Measurements from ENCODE around the gene CD2. TPM values are rescaled to one million over a fixed set of nuclear protein-coding genes. Genes with fewer than 3 reads are reported as not detected.

The CD2 gene
- total RNA-seq, 4 donors from 2014 or later: 5.0 to 8.7 (median 6.3) TPM; not detected in 1

DNA sequence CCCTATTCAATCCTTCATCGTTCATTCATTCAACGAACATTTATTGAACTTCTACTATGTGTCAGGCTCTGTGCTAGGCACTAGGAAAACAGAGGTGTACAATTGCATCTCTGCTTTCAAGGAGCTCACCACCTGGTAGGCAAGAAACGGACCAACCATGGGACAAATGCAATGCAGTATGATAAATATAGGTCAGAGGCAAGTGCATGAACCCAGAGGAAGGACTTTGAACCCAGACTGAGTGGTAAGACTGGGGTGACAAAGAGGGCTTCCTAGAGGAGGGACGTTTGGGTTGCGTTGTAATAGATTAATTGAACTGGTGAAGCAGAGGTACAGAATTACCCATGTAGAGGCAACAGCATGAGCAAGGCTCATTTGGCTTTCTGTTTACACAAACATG lies 16.4 kb downstream of the CD2 start:
- in situ Hi-C loops (cut with MboI; ENCODE audit: low pct_ligation_motif_present in 1 of 4, low pct_unique_long_range_greater_than_20kb in 1 of 4, low sequenced_read_pairs in 3 of 4): no loop called here
- no peaks in the 10 kb centered on the region for H3K9me3 ChIP-seq
- 54 to 68% methylated on average over 3 to 5 of the region's 5 CpGs for WGBS, 2 donors (ENCODE audit: low coverage in 1 of 2)
- H3K36me3 ChIP-seq: no peaks in the 10 kb centered on the region
- no peaks in the 10 kb centered on the region for H3K27me3 ChIP-seq
- DNase-seq: no peak
- peak overlapping the region in 1 of 4 donors; percentile 37 for H3K27ac ChIP-seq
- H3K4me3 ChIP-seq: no peak overlapping the region
- H3K4me1 ChIP-seq: no peaks in the 10 kb centered on the region
- intact Hi-C loops (cut with DNase I; ENCODE audit: low total_unique reads): no loop called here
- TF ChIP-seq EP300 (IDR thresholded peaks at IDR 0.05; ENCODE audit: low read depth) (no peak), POLR2A (IDR thresholded peaks at IDR 0.05) (no peak), POLR2AphosphoS5 (IDR thresholded peaks at IDR 0.05) (no peak)

DNA sequence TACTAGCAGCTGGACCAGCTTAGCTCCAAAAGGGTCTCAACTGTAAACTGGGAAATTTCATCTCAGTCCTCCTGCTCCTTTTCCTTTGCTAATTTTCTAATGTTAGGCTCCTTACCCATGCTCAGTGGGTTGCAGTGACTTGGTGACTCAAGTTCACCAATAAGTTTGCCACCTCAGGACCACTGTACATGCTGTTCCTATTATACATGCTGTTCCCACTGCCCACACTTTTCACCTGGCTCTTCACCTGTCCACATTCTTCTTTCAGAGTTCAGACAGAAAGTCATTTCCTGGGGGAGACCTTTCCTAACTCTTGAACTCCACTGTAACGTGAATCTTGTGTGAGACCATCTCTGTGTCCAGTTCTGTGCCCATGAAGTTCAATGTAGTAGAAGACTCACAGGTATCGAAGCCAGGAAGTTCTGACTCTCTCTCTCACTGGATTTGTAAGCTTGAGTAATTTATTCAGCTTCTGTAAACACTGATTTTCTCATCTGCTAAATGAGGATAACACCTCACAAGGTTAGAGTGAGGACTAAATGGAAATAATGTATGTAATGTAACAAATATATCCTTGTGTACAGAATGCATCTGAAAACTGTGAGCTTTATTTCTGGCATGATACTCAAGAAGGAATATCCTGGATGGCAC lies 17.9 kb downstream of the CD2 start:
- 82 to 89% methylated on average over 2 of the region's 2 CpGs for WGBS, 2 donors (ENCODE audit: low coverage in 1 of 2)
- in situ Hi-C loops (cut with MboI; ENCODE audit: low pct_ligation_motif_present in 1 of 4, low pct_unique_long_range_greater_than_20kb in 1 of 4, low sequenced_read_pairs in 3 of 4): no loop called here
- H3K4me1 ChIP-seq: no peaks in the 10 kb centered on the region
- intact Hi-C loops (cut with DNase I; ENCODE audit: low total_unique reads): no loop called here
- no peaks in the 10 kb centered on the region for H3K27me3 ChIP-seq
- H3K27ac ChIP-seq: no peak overlapping the region
- no peaks in the 10 kb centered on the region for H3K36me3 ChIP-seq
- H3K4me3 ChIP-seq: no peak overlapping the region
- TF ChIP-seq EP300 (IDR thresholded peaks at IDR 0.05; ENCODE audit: low read depth): no peak
- no peak for DNase-seq
- no peaks in the 10 kb centered on the region for H3K9me3 ChIP-seq

DNA sequence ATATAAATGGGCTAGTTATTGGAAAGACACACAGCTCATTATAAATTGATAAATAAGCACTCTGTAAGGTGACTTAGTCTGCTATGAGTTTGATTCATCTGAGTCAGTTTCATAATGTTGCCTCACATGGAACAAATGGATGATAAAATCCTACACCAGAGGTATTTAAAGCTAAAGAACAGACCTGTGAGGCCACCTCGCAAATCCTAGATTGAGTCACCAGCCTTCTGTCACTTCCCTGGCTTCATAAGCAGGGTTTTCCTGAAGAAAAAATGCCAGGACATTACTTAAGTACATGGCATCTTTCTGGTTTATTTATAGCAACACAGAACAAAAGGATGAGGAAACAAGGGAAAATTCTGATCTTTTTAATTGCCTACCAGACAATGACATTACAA lies 18.4 kb downstream of the CD2 start:
- intact Hi-C loops (cut with DNase I; ENCODE audit: low total_unique reads): no loop called here

GRCh38 chr1:116775116-116775752 lies 21.0 kb downstream of the CD2 start:
- in situ Hi-C loops (cut with MboI; ENCODE audit: low pct_ligation_motif_present in 1 of 4, low pct_unique_long_range_greater_than_20kb in 1 of 4, low sequenced_read_pairs in 3 of 4) (no loop called here), intact Hi-C loops (cut with DNase I; ENCODE audit: low total_unique reads) (no loop called here)
- Histone ChIP-seq H3K9me3 (no peaks in the 10 kb centered on the region), H3K27me3 (no peaks in the 10 kb centered on the region), H3K4me3 (no peak overlapping the region), H3K36me3 (no peaks in the 10 kb centered on the region), H3K4me1 (no peaks in the 10 kb centered on the region), H3K27ac (no peak overlapping the region)
- TF ChIP-seq POLR2A (IDR thresholded peaks at IDR 0.05) (no peak), CTCF (IDR thresholded peaks at IDR 0.05) (no peak), POLR2AphosphoS5 (IDR thresholded peaks at IDR 0.05) (no peak), EP300 (IDR thresholded peaks at IDR 0.05; ENCODE audit: low read depth) (no peak)
- 93 to 97% methylated on average over 5 to 29 of the region's 29 CpGs for WGBS, 2 donors (ENCODE audit: low coverage in 1 of 2)
- no peak for DNase-seq

More for the DNA sequence above, 18.4 kb downstream of the CD2 start:
- DNase-seq: no peak
- TF ChIP-seq CTCF (IDR thresholded peaks at IDR 0.05) (no peak), EP300 (IDR thresholded peaks at IDR 0.05; ENCODE audit: low read depth) (no peak), POLR2AphosphoS5 (IDR thresholded peaks at IDR 0.05) (no peak), POLR2A (IDR thresholded peaks at IDR 0.05) (no peak)
- H3K27me3 ChIP-seq: no peaks in the 10 kb centered on the region
- no peaks in the 10 kb centered on the region for H3K36me3 ChIP-seq
- in situ Hi-C loops (cut with MboI; ENCODE audit: low pct_ligation_motif_present in 1 of 4, low pct_unique_long_range_greater_than_20kb in 1 of 4, low sequenced_read_pairs in 3 of 4): no loop called here
- H3K27ac ChIP-seq: no peak overlapping the region
- WGBS, 2 donors (ENCODE audit: low coverage in 1 of 2): 62 to 86% methylated on average over 1 of the region's 1 CpG
- H3K4me1 ChIP-seq: no peaks in the 10 kb centered on the region
- H3K4me3 ChIP-seq: no peak overlapping the region
- H3K9me3 ChIP-seq: no peaks in the 10 kb centered on the region

DNA sequence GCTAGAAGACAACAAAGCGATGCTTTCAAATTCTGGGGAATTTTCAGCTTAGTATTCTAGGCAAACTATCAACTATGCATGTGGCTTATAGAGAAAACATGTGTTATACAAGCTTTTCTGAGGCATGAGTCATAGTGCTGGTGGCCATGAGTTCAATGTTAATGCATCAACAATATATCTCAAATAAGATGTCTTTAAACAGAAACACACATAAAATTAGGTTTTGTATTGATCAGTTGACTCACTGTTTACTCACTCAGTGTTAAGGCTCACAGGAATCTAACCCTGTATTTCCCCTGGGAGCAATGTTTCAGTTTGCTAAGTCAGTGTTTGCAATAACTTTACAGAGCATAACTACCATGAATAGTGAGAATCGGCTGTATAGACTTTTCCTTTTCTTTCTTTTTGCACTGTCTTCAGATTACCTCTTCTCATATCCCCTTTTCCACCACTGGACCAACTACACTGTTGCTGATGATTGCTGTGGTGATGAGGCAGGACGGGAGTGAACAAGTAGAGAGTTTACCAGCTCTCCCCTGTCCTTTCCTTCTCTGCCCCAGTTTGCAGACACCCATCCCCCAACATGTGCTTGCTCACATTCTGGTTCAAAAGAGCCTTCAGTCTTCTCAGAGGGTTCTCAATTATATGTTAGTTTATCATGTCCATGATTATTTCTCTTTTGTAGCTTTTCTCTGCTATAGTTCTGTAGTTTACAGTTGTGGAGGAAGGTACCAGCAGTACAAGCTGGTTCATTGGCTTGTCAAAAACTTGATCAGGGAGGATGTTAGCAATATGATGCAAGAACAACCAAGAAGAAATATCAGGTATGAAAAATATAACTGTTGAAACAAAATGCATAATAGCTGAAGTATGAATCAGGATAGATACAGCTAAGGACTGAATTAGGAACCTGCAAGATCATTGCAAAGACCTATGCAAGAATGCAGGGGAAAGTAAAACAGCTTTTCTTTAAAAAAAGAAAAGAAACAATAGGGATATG lies 23.9 kb downstream of the CD2 start:
- TF ChIP-seq EP300 (IDR thresholded peaks at IDR 0.05; ENCODE audit: low read depth) (no peak), POLR2A (IDR thresholded peaks at IDR 0.05) (no peak), POLR2AphosphoS5 (IDR thresholded peaks at IDR 0.05) (no peak), CTCF (IDR thresholded peaks at IDR 0.05) (no peak)
- H3K9me3 ChIP-seq: no peaks in the 10 kb centered on the region
- H3K27ac ChIP-seq: no peak overlapping the region
- no peaks in the 10 kb centered on the region for H3K4me1 ChIP-seq
- in situ Hi-C loops (cut with MboI; ENCODE audit: low pct_ligation_motif_present in 1 of 4, low pct_unique_long_range_greater_than_20kb in 1 of 4, low sequenced_read_pairs in 3 of 4): no loop called here
- no peak for DNase-seq
- intact Hi-C loops (cut with DNase I; ENCODE audit: low total_unique reads): no loop called here
- WGBS, 2 donors (ENCODE audit: low coverage in 1 of 2): 51 to 88% methylated on average over 2 to 3 of the region's 3 CpGs
- no peak overlapping the region for H3K4me3 ChIP-seq
- no peaks in the 10 kb centered on the region for H3K36me3 ChIP-seq
- no peaks in the 10 kb centered on the region for H3K27me3 ChIP-seq

Data from transverse colon (tissue), 4 donors.